Cardiac muscle cell (in vitro differentiated cells and primary cell): ENCODE results near the gene KDF1. TPM values are rescaled to one million over a fixed set of nuclear protein-coding genes. Genes with fewer than 3 reads are reported as not detected.

Experiments used
- DNase-seq, 2 donors: peaks; one replicate each; pipeline versions ENCODE4 v3.0.0 to v3.0.0-alpha.2; 2010 to 2017; ENCODE audit warnings: low read depth in 1 of 2, low spot score in 1 of 2
- H3K27ac ChIP-seq: fragments of 200-600 bp; sonication (generic); 2 replicates; pipeline ENCODE4 v1.5.1; 2016
- H3K27me3 ChIP-seq: fragments of 200-600 bp; sonication (generic); 2 replicates; pipeline ENCODE4 v1.6.0; 2016; ENCODE audit warnings: control low read depth
- H3K36me3 ChIP-seq: fragments of 200-600 bp; sonication (generic); 2 replicates; pipeline ENCODE4 v1.5.1; 2016; ENCODE audit warnings: control low read depth
- H3K4me1 ChIP-seq: fragments of 200-600 bp; sonication (generic); 2 replicates; pipeline ENCODE4 v1.8.1; 2017; ENCODE audit warnings: low read depth, mild to moderate bottlenecking, mixed run types
- H3K4me3 ChIP-seq: fragments of 200-600 bp; sonication (generic); 2 replicates; pipeline ENCODE4 v1.5.1; 2016; ENCODE audit warnings: mild to moderate bottlenecking
- H3K9me3 ChIP-seq: fragments of 200-600 bp; sonication (generic); 2 replicates; pipeline ENCODE4 v1.5.1; 2017; ENCODE audit warnings: low read depth, mild to moderate bottlenecking, control low read depth
- CTCF ChIP-seq: IDR thresholded peaks from 2 replicates; pipeline ENCODE4 v1.5.1; 2012; ENCODE audit warnings: low read depth, mild to moderate bottlenecking, low read length
- polyA plus RNA-seq: library from polyadenylated mRNA; unstranded; fragments of >200 nt; fragmentation: Nextera tagmentation; extraction: Ambion mirVana; gene quantifications from 2 replicates; pipeline ENCODE4 v1.2.1, GENCODE V29; 2016
- total RNA-seq: library from RNA; depleted of rRNA; stranded (reverse); fragments of >200 nt; gene quantifications from 2 replicates; pipeline ENCODE4 v1.2.3, GENCODE V29; 2016

The KDF1 gene
- total and polyA plus RNA-seq, 2 experiments from 2014 or later: 0.35 to 0.63 TPM

- Histone ChIP-seq H3K9me3 (no peaks in the 10 kb centered on the region), H3K27ac (no peak overlapping the region), H3K4me3 (peak overlapping the region; percentile 45), H3K36me3 (peaks cover 11% of the 10 kb centered on the region), H3K4me1 (peaks cover 9% of the 10 kb centered on the region), H3K27me3 (no peaks in the 10 kb centered on the region)
- no peak for TF ChIP-seq CTCF
- DNase-seq: no peak
These were observed 39.1 kb downstream of the KDF1 start for GRCh38 chr1:26921126-26921539.

GRCh38 chr1:26915204-26915842 lies 44.9 kb downstream of the KDF1 start:
- H3K27ac ChIP-seq: no peak overlapping the region
- no peak for TF ChIP-seq CTCF

GRCh38 chr1:26913754-26914619 lies 46.3 kb downstream of the KDF1 start, which contains the start of gene NR0B2:
Gene NR0B2, minus strand, starts transcription at chr1:26913975. Its CDS starts 35 bp downstream, at chr1:26913940.
- peaks cover 17% of the 10 kb centered on the region for H3K4me1 ChIP-seq
- peak in 1 of 2 donors; percentile 65 for DNase-seq
- no peaks in the 10 kb centered on the region for H3K36me3 ChIP-seq
- H3K27ac ChIP-seq: peak within 1 kb of the TSS; percentile 84
- no peaks in the 10 kb centered on the region for H3K9me3 ChIP-seq
- no peak for TF ChIP-seq CTCF
- H3K27me3 ChIP-seq: no peaks in the 10 kb centered on the region
- no peak within 1 kb of the TSS for H3K4me3 ChIP-seq

More at GRCh38 chr1:26915204-26915842, 44.9 kb downstream of the KDF1 start:
- H3K9me3 ChIP-seq: no peaks in the 10 kb centered on the region
- no peaks in the 10 kb centered on the region for H3K36me3 ChIP-seq
- peaks cover 17% of the 10 kb centered on the region for H3K4me1 ChIP-seq
- no peaks in the 10 kb centered on the region for H3K27me3 ChIP-seq
- no peak for DNase-seq
- no peak overlapping the region for H3K4me3 ChIP-seq

GRCh38 chr1:26913389-26913753 lies 46.9 kb downstream of the KDF1 start:
- Histone ChIP-seq H3K4me3 (no peak overlapping the region), H3K27ac (peak overlapping the region; percentile 84), H3K36me3 (no peaks in the 10 kb centered on the region), H3K9me3 (no peaks in the 10 kb centered on the region), H3K4me1 (peaks cover 17% of the 10 kb centered on the region), H3K27me3 (no peaks in the 10 kb centered on the region)
- no peak for TF ChIP-seq CTCF
- no peak for DNase-seq

- no peak for DNase-seq
- no peak for TF ChIP-seq CTCF
These were observed 48.1 kb downstream of the KDF1 start for GRCh38 chr1:26912147-26912490.

More at GRCh38 chr1:26912147-26912490, 48.1 kb downstream of the KDF1 start:
- Histone ChIP-seq H3K4me3 (no peak overlapping the region), H3K27me3 (no peaks in the 10 kb centered on the region), H3K4me1 (peaks cover 17% of the 10 kb centered on the region), H3K9me3 (no peaks in the 10 kb centered on the region), H3K36me3 (no peaks in the 10 kb centered on the region), H3K27ac (no peak overlapping the region)
